SKM-1 treated with dmso at 0.1 percent for 144 hours (cell line): ENCODE data around the gene RAD50.
A peak's percentile ranks its signal among the peaks of the same experiment; 100 is the strongest.
"Not testable (repeated sequence)": the region's sequence is repeated elsewhere in the genome, so short reads cannot be mapped to it uniquely, and the experiment has no call there.

ENCODE experiments used
- DNase-seq: peaks from one replicate; lab custom pipeline; 2025; ENCODE audit not compliant: unreplicated experiment; lab: John Stamatoyannopoulos, UW

Gene RAD50

DNA sequence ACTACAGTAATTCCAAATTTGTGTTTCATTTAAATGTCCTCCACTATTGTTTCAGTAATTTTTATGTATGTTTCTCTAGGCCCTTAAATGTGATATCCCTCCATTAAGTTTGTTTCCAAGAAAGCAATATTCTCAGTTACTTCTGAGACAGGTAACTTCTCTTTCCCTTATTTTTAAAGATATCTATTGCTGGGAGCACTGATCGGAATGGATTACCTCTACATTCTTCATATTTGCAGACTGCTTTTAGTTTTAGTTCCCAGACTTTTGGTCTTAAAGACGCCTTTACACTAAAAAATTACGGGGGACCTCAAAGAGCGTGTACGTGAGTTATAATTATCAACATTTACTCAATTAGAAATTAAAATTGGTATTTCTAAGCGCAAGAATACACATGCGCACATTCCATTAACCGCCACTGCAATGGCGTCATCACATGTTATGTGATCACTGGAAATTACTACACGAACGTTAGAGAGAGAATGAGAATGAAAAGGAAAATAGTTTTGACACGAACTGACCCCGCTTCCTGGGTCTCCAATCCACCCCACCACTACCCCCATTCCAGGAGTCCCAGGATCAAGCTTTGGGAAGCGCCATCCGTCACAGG is 519 bp upstream of the RAD50 start:
- no peak for DNase-seq

- peak; percentile 38 for DNase-seq
Measured at GRCh38 chr5:132557478-132558172, 848 bp downstream of the RAD50 start.

GRCh38 chr5:132559383-132560060 is 2.7 kb downstream of the RAD50 start:
- DNase-seq, result no peak

GRCh38 chr5:132561601-132562000 is 4.8 kb downstream of the RAD50 start:
- DNase-seq, result no peak

- DNase-seq, result not testable (repeated sequence)
Measured at GRCh38 chr5:132564555-132564954, 7.8 kb downstream of the RAD50 start.

DNA sequence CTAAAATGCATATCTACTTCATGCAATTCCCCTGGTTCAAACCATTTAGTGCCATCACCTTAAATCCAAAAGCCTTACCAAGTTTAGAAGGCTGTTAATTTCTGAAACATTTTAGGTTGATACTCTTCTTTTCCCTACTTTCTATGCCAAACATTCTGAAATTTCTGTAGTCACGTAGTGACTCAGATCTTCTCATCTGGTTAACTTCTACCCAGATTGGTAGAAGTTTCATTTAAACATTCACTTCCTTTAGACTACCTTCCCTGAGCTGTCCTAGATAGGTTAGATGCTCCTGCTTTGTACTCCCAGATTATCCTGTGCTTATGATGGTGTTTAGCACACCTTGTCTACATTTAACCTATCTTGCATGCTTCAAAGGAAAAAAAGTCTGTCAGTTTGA is 9.9 kb downstream of the RAD50 start:
- no peak for DNase-seq

GRCh38 chr5:132576123-132576522 is 19.3 kb downstream of the RAD50 start:
- DNase-seq, result no peak

GRCh38 chr5:132584560-132584959 is 27.8 kb downstream of the RAD50 start:
- not testable (repeated sequence) for DNase-seq

DNA sequence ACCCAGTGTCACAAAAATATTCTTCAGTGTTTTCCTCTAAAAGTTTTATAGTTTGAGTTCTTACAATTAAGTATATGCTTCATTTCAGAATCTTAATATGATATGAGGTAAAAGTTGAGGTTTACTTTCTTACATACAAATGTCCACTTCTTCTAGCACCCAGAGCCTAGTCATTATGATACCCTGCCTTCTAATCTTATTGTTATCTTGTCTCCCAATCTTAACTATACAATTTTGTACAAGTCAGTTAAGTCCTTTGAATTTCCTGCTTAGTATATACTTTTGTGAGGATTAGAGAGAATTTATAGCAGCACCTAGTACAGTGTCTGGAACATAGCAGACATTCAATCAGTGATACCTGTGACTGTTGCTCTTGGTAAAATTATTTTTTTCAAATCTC is 29.3 kb downstream of the RAD50 start:
- DNase-seq, result no peak

GRCh38 chr5:132589467-132589866 is 32.7 kb downstream of the RAD50 start:
- no peak for DNase-seq

GRCh38 chr5:132591145-132591544 is 34.4 kb downstream of the RAD50 start:
- DNase-seq, result no peak

DNA sequence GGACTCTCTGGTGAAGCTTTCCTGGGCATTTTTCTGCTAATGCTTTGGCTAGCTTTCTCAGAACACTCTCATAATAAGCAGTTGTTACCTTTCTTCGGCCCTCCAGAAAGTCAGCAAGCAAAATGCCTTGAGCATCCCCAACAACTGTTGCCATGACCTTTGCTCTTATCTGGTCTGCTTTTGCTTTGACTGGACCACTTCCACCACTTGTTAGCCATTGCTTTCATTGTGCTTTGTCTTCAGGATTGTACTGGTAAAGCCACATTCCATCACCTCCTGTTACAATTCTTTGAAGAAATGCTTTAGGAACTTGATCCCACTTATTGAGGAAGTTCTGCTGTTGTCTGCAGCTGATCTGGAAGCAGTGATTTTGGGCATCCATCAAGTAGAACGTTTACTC is 35.7 kb downstream of the RAD50 start:
- no peak for DNase-seq

DNA sequence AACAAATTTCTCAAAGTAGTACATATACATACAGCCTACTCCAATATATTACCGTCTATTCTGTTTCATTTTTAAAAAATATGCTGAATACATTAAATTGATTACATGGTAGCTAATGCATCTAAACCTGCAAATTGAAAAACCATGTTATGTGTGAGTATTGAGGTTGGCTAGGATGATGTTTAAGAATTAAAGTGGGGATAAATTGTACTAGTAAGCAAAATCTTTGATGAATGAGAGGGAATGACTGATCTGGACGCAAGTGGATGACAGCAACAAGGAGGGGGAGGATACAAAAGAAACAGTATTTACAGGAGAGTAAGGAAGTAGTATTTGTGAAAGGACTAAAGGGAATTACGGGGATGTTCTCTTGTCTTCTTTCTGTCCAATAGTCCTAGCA is 37.4 kb downstream of the RAD50 start:
- DNase-seq, result no peak

DNA sequence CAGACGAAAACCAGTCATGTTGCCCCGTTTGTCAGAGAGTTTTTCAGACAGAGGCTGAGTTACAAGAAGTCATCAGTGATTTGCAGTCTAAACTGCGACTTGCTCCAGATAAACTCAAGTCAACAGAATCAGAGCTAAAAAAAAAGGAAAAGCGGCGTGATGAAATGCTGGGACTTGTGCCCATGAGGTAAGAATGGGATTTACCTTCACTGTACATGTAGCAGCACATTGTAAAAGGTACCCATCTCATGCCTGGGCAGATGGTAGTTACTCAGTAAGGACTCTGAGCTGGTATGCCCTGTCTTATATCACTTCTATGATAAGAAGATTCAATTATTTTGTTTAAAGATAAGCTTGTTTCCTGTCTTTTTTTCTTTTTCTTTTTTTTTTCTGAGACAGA is 38.8 kb downstream of the RAD50 start:
- no peak for DNase-seq

DNA sequence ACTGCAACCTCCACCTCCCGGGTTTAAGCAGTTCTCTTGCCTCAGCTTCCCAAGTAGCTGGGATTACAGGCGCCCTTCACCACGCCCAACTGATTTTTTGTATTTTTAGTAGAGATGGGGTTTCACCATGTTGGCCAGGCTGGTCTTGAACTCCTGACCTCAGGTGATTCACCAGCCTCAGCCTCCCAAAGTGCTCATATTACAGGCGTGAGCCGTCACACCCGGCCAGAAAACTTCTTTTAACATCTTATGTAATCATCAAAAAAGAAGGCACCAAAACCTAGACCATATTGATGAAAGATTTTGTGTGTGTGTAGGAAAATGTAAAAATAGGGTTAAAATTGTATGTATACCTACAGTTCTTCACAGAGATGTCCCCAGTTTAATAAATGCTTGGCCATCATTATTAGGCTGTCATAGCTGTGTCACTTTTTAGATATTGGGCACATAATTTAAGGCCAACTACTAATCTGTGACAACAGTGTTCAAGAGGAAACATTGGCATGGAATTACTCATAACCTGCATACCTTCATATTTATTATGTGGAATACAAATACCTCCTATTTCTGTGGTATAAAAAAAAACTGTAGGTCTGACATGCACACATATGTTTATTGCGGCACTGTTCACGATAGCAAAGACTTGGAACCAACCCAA is 44.4 kb downstream of the RAD50 start:
- DNase-seq, result no peak

DNA sequence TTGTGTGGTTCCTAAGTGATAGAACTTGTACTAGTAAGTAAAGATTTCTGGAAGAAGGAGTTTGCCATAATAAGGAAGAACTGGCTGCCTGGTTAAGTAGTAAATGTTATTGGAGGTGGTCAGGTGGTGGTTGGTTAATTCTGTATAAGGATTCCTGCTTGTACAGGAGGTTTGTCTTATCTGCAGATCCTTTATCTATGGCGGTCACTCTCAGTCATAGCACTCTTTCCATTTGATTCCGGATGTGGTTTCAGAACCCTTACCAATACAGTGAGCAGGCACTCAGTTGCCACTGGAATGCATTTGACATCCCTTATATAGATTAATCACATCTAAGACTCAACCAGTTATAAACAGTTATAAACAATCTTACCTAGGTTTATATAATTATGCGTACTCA is 50.3 kb downstream of the RAD50 start:
- no peak for DNase-seq

DNA sequence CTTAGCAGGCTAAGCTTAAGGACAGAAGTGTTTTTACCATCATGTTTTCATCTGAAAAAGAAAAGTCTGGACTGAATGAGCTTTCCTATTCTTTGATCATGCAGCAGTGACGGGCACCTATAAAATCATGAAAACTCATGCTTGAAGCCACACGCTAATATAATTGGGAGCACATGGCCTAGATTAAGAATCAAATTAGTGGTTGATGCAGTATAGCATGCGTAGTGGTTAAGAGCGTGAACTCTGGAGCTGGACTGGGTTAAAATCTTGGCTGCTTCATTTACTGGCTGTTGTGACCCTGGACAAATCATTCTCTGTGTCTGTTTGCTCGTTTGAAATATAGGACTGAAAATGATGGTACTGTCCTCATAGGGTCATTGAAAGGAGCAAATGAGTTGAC is 51.3 kb downstream of the RAD50 start:
- no peak for DNase-seq

DNA sequence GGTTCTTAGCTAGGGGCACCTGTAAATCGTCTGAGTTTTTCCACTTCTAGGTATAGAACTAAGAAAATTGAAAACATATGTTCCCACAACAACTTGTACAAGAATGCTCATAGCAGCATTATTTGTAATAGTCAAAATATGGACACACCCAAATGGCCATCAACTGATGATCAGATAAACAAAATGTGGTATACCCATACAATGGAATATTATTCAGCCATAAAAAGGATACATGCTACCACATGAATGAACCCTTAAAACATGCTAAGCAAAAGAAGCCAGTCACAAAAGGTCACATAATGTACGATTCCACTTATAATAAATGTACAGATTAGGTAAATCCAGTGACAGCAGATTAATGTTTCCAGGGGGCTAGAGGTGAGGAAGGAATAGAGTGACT is 55.2 kb downstream of the RAD50 start:
- DNase-seq, result no peak

GRCh38 chr5:132612846-132613245 is 56.1 kb downstream of the RAD50 start:
- DNase-seq, result no peak

GRCh38 chr5:132621699-132622098 is 64.9 kb downstream of the RAD50 start:
- DNase-seq, result no peak

GRCh38 chr5:132622608-132623007 is 65.8 kb downstream of the RAD50 start:
- DNase-seq, result no peak

- DNase-seq, result no peak
Measured at GRCh38 chr5:132627470-132627869, 70.7 kb downstream of the RAD50 start.
